ENCODE data around the gene TBC1D1. TPM values are rescaled to one million over a fixed set of nuclear protein-coding genes. Genes with fewer than 3 reads are reported as not detected.

Gene TBC1D1
- total and polyA plus RNA-seq, 10 donors: 49.3 to 142 (median 95.5) TPM

DNA sequence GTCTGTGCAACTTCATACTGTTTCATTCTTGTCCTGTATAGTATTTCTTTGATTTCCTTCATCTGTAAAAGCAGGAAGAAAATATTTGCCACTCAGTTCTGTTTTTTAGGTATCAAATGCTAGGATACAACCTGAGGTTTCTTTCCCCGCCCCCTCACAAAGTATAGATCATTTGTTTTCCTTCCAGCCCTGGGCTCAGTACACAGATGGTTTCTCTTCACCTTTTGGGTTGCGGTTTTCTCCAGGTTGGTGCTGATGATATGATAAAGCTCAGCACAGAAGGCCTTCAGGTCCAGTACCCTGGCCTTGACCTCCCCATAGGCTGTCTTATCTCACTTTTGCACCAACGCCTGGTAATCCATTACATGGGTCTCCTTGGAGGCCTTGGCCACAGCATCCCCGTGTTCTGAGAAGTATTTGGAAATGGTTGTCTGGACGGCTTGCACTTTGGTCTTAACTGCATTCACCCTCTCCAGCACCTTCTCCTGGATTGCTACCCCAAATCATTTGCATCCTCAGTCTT is 104.5 kb downstream of the TBC1D1 start:
- Histone ChIP-seq H3K4me3 (no peak overlapping the region), H3K27ac (peak overlapping the region in 4 of 8 donors; percentile 32 to 69 (median 47)), H3K9me3 (no peaks in the 10 kb centered on the region), H3K27me3 (replicated peaks in 1 of 7) (no peaks in the 10 kb centered on the region), H3K36me3 (peaks cover 0 to 4% (median 0%) of the 10 kb centered on the region in 6 donors), H3K4me1 (peaks cover 8 to 82% (median 33%) of the 10 kb centered on the region in 6 donors)
- DNase-seq: no peak
- no peak for TF ChIP-seq POLR2AphosphoS5 (IDR thresholded peaks at IDR 0.05)
- TF ChIP-seq POLR2A (IDR thresholded peaks at IDR 0.05): no peak
- TF ChIP-seq, protein P1, sequence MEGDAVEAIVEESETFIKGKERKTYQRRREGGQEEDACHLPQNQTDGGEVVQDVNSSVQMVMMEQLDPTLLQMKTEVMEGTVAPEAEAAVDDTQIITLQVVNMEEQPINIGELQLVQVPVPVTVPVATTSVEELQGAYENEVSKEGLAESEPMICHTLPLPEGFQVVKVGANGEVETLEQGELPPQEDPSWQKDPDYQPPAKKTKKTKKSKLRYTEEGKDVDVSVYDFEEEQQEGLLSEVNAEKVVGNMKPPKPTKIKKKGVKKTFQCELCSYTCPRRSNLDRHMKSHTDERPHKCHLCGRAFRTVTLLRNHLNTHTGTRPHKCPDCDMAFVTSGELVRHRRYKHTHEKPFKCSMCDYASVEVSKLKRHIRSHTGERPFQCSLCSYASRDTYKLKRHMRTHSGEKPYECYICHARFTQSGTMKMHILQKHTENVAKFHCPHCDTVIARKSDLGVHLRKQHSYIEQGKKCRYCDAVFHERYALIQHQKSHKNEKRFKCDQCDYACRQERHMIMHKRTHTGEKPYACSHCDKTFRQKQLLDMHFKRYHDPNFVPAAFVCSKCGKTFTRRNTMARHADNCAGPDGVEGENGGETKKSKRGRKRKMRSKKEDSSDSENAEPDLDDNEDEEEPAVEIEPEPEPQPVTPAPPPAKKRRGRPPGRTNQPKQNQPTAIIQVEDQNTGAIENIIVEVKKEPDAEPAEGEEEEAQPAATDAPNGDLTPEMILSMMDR (IDR thresholded peaks at IDR 0.05 in 8 of 11, conservative IDR thresholded peaks at IDR 0.05 in 3 of 11): no peak
- 82 to 97% (median 88%) methylated on average over 5 of the region's 5 CpGs for WGBS, 5 donors
- intact Hi-C loops (cut with DNase I; ENCODE audit: low total_unique reads): no loop called here

DNA sequence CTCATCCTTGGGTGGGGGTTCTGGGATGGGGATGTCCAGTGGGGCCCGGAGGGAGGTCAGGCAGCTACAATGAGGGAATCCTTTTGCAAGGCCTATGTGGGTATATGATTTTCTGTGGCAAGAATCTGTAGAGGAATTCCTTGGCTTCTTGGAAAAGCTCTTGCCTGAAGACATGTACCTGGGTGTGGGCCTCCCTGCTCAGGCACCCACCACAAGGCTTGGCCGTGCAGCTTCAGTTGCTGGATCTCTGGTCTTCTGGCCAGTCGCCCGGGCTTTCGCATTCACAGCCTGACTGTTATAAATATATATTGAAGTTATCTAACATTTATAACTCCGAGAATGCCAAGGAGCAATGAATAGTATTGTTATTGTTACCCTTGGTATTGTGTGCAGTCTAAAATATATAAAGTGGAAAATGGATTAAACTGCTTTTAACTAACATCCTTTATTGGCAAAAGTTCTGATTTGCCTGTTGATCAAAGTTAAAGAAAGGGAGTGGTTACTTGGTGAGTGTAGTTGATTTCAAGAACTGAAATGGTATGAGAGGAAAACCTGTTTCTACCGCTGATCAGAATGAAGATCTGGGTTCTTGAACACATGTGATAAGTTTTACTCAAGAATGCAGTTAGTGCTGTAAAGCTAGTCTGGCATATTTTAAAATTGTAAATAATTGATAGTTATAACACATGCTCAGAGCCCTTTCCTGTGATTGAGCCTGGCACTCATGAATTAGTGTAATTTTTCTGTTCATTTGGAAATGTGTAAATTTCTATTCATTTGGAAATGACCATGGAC is 105.3 kb downstream of the TBC1D1 start:
- Histone ChIP-seq H3K27me3 (replicated peaks in 1 of 7) (no peaks in the 10 kb centered on the region), H3K4me3 (no peak overlapping the region), H3K36me3 (peaks cover 0 to 11% (median 0%) of the 10 kb centered on the region in 6 donors), H3K27ac (no peak overlapping the region), H3K9me3 (no peaks in the 10 kb centered on the region), H3K4me1 (peaks cover 5 to 74% (median 26%) of the 10 kb centered on the region in 6 donors)
- DNase-seq: no peak
- 91 to 96% (median 93%) methylated on average over 7 of the region's 7 CpGs for WGBS, 5 donors
- intact Hi-C loops (cut with DNase I; ENCODE audit: low total_unique reads): no loop called here
- TF ChIP-seq POLR2A (IDR thresholded peaks at IDR 0.05) (no peak), POLR2AphosphoS5 (IDR thresholded peaks at IDR 0.05) (no peak)
- TF ChIP-seq, protein P1 (IDR thresholded peaks at IDR 0.05 in 8 of 11, conservative IDR thresholded peaks at IDR 0.05 in 3 of 11): no peak

DNA sequence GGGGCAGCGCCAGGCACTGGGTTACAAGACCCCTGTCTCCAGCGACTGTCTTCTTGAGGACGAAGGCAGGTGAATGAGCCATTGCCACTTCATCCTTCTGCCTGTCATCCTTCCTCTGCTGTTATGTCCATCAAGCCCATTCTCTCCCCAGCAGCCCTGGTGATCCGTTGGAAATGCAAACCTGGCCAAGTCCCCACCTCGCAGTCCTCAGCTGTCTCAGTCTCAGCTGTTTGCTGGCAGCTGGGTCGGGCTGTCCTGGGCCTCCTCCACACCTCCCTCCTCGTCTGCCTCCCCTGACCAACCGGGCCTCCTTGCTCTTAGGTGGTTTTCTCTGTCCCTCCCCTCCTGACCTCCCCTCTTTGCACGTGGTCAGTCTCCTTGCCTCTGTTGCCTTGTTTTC is 107.3 kb downstream of the TBC1D1 start:
- H3K4me1 ChIP-seq: peaks cover 5 to 74% (median 28%) of the 10 kb centered on the region in 6 donors
- no peak for DNase-seq
- 77 to 94% (median 91%) methylated on average over 9 of the region's 9 CpGs for WGBS, 5 donors

More for the DNA sequence above, 107.3 kb downstream of the TBC1D1 start:
- peaks cover 0 to 21% (median 0%) of the 10 kb centered on the region in 6 donors for H3K36me3 ChIP-seq
- H3K27me3 ChIP-seq (replicated peaks in 1 of 7): no peaks in the 10 kb centered on the region
- H3K27ac ChIP-seq: no peak overlapping the region
- no peak for TF ChIP-seq POLR2A (IDR thresholded peaks at IDR 0.05)
- TF ChIP-seq, protein P1 (IDR thresholded peaks at IDR 0.05 in 8 of 11, conservative IDR thresholded peaks at IDR 0.05 in 3 of 11): no peak
- no peak for TF ChIP-seq POLR2AphosphoS5 (IDR thresholded peaks at IDR 0.05)
- H3K9me3 ChIP-seq: no peaks in the 10 kb centered on the region
- intact Hi-C loops (cut with DNase I; ENCODE audit: low total_unique reads): no loop called here
- no peak overlapping the region for H3K4me3 ChIP-seq

Data from spleen (tissue), 11 donors.